GM12801 (cell line): ENCODE data around the gene ZFX.

Source experiments
- CTCF ChIP-seq: IDR thresholded peaks from one replicate; pipeline ENCODE4 v1.5.1; 2011; ENCODE audit warnings: control low read depth; ENCODE audit not compliant: insufficient read length; ENCODE audit errors: extremely low read depth

The ZFX gene

GRCh38 chrX:24190500-24191156 is 41.1 kb downstream of the ZFX start:
- TF ChIP-seq CTCF = no peak

GRCh38 chrX:24196509-24196908 is 47.0 kb downstream of the ZFX start:
- TF ChIP-seq CTCF = no peak

GRCh38 chrX:24198101-24198500 is 48.6 kb downstream of the ZFX start:
- TF ChIP-seq CTCF = no peak

GRCh38 chrX:24200133-24200532 is 50.6 kb downstream of the ZFX start:
- TF ChIP-seq CTCF = no peak

GRCh38 chrX:24201216-24201615 is 51.7 kb downstream of the ZFX start:
- TF ChIP-seq CTCF = no peak

- no peak for TF ChIP-seq CTCF
Observed at GRCh38 chrX:24202465-24203031, 53.0 kb downstream of the ZFX start.

GRCh38 chrX:24203072-24203808 is 53.7 kb downstream of the ZFX start:
- no peak for TF ChIP-seq CTCF
